ENCODE results near the gene UGDH. TPM values are rescaled to one million over a fixed set of nuclear protein-coding genes. Genes with fewer than 3 reads are reported as not detected.

UGDH gene
- total and polyA plus RNA-seq, 9 of the 15 experiments (the other 6 are each of a cell fraction or from before 2014, with no cell fraction given), result 5.5 to 21.7 (median 16.2) TPM

DNA sequence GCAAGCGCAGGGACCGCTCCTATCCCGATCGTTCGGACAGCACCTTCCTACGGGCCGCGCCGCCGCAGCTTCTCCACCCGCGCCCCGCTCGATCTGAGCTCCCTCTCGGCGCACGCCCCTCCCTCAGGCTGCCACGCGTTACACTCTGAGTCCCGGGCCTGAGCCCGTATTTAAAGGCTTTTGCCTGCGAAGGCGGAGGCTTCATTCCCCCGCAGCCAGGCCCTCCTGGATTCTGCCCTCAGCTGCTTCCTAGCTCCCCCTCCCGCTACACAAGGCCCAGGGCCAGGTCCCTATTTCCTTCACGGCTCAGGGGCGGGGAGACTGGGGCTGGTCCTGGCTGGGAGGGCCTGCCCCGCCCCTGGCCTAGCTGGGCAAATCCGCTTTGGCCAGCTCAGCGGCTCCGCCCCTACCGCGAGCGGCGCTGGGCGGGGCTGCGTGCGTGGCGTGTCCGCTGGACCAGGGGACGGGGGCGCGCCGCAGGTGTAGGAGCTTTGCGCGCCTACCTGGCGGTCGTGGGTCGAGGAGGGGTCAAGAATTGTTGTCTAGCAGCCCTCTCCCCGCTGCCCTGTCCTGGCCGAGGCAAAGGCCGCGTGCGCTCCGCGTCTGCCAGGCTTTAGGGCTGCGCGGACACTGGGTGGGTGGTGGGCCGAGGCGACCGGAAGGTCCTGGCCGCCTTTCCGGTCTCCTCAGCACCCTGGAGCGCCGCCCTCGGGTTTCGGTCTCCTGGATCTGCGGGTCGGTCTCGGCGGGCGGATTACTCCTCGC is at the start of gene UGDH (continued):
- TF ChIP-seq CC2D1A (IDR thresholded peaks at IDR 0.05) (no peak), RFX1 (IDR thresholded peaks at IDR 0.05) (no peak), RBM14 (IDR thresholded peaks at IDR 0.05; ENCODE audit: borderline replicate concordance, insufficient read depth, low read depth, low read length) (no peak), FOXK2 (conservative IDR thresholded peaks at IDR 0.05 in 1 of 2, IDR thresholded peaks at IDR 0.05 in 1 of 2; ENCODE audit: low read depth in 2 of 2) (peak; percentile 58 to 66; a peak in 2 of 4 replicates), E2F5 (CRISPR knock-in tag; IDR thresholded peaks at IDR 0.05) (peak; percentile 19; the same call in 1 of the 2 replicates), PRMT5 (CRISPR knock-in tag; IDR thresholded peaks at IDR 0.05) (no peak), HDAC1 (IDR thresholded peaks at IDR 0.05) (peak in 1 of 2 experiments; percentile 87; a peak in 2 of 4 replicates), ETS2 (tag; IDR thresholded peaks at IDR 0.05; ENCODE audit: borderline replicate concordance, poor library complexity, severe bottlenecking) (no peak), NR2C1 (IDR thresholded peaks at IDR 0.05) (no peak), NR2C1 (tag; IDR thresholded peaks at IDR 0.05) (peak; percentile 54), PRPF4 (IDR thresholded peaks at IDR 0.05; ENCODE audit: insufficient read depth, low read depth, low read length, poor library complexity, severe bottlenecking) (no peak), HDAC3 (IDR thresholded peaks at IDR 0.05; ENCODE audit: borderline replicate concordance, partially characterized antibody) (no peak), BRF1 (IDR thresholded peaks at IDR 0.05; ENCODE audit: borderline replicate concordance, extremely low read depth, insufficient read length) (no peak), NCOR1 (IDR thresholded peaks at IDR 0.05) (no peak), CEBPG (CRISPR knock-in tag; IDR thresholded peaks at IDR 0.05) (no peak), CEBPG (tag; conservative IDR thresholded peaks at IDR 0.05 in 1 of 2, IDR thresholded peaks at IDR 0.05 in 1 of 2) (no peak), BRCA1 (IDR thresholded peaks at IDR 0.05) (no peak), BRCA1 (CRISPR knock-in tag; IDR thresholded peaks at IDR 0.05) (no peak), PURB (CRISPR knock-in tag; IDR thresholded peaks at IDR 0.05; ENCODE audit: low read depth) (no peak), XRCC4 (IDR thresholded peaks at IDR 0.05; ENCODE audit: extremely low read depth, insufficient read depth, insufficient read length) (no peak), NUFIP1 (IDR thresholded peaks at IDR 0.05; ENCODE audit: partially characterized antibody) (no peak), NCOA4 (IDR thresholded peaks at IDR 0.05; ENCODE audit: partially characterized antibody) (no peak), TCF7L2 (IDR thresholded peaks at IDR 0.05; ENCODE audit: low read depth, low read length) (no peak)
- TF ChIP-seq, protein P1, sequence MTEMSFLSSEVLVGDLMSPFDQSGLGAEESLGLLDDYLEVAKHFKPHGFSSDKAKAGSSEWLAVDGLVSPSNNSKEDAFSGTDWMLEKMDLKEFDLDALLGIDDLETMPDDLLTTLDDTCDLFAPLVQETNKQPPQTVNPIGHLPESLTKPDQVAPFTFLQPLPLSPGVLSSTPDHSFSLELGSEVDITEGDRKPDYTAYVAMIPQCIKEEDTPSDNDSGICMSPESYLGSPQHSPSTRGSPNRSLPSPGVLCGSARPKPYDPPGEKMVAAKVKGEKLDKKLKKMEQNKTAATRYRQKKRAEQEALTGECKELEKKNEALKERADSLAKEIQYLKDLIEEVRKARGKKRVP (CRISPR knock-in tag; IDR thresholded peaks at IDR 0.05), result no peak
- TF ChIP-seq, protein P2, sequence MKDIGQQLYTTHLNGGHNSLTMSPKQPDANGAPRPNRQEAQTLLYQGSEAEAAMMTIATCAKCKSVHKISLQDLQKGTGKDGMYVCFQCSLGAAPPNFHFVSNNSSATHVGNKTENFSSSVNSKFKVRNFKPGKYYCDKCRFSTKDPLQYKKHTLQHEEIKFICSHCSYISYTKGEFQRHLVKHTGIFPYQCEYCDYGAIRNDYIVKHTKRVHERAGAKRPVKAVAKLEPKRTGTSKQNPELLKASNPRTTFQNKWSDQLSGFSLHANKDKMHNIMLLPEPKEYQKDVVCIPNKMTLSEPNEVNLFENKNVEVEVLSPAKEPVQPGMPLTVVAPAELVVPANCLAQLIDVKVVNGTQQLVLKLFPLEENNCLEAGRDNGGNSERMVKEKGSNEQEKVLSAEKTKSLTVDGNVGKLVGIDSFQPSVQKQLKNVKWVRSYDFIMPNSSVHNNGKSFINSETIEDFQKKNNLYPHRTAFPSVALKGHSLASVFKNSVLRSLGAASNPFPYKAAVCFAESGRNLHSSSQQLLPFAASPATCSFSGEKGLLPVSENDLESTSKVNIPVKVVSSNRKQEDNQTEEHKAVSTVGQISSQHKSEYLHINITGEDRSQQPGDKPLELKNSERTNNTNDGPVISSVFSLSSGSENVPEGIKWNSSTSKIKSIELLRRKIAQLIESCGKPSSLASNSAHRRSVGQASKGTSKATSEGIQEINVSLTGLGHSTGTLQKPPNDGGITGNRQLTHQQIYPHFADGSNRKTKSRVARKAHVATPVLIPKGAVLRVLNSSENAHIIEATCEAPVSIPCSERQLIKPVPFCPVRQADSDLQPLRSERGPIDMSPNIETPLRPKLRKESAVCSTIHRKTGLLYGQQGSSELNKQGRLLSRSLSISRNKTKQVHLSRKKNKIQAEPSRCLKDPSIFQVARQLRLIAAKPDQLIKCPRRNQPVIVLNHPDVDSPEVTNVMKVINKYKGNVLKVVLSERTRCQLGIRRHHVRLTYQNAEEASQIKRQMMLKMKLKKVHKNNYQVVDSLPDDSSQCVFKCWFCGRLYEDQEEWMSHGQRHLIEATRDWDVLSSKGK (CRISPR knock-in tag; IDR thresholded peaks at IDR 0.05), result no peak
